Prostate gland (tissue), 2 donors: ENCODE data around the gene P3H2. TPM values are rescaled to one million over a fixed set of nuclear protein-coding genes. Genes with fewer than 3 reads are reported as not detected.

ENCODE experiments used
- DNase-seq: peaks from one replicate; pipeline ENCODE4 v3.0.0-alpha.2; 2019; ENCODE audit warnings: low spot score
- H3K27ac ChIP-seq, 2 donors: fragments of 200-600 bp; sonication (generic); 2 replicates each; pipeline ENCODE4 v1.5.1; 2017 to 2019
- H3K27me3 ChIP-seq: fragments of 200-600 bp; sonication (generic); replicated peaks from 2 replicates; pipeline ENCODE4 v1.5.1; 2019; ENCODE audit not compliant: insufficient read depth
- H3K36me3 ChIP-seq, 2 donors: fragments of 200-600 bp; sonication (generic); 1 replicate in 1 of 2; 2 replicates in 1 of 2; pipeline versions ENCODE4 v1.5.1 to v1.8.1; 2017 to 2019
- H3K4me1 ChIP-seq: fragments of 200-600 bp; sonication (generic); replicated peaks from 2 replicates; pipeline ENCODE4 v1.5.1; 2019
- H3K4me3 ChIP-seq, 2 donors: fragments of 200-600 bp; sonication (generic); 2 replicates each; pipeline ENCODE4 v1.5.1; 2017 to 2019
- H3K9me3 ChIP-seq: fragments of 200-600 bp; sonication (generic); 2 replicates; pipeline ENCODE4 v1.5.1; 2017
- POLR2A ChIP-seq: fragments of 450-650 bp; IDR thresholded peaks from one replicate; pipeline ENCODE4 v1.6.1; 2016; ENCODE audit warnings: antibody characterized with exemption, mild to moderate bottlenecking
- POLR2AphosphoS5 ChIP-seq: sonication (generic); formaldehyde crosslinking; IDR thresholded peaks from one replicate; pipeline ENCODE4 v1.6.1; 2017; ENCODE audit warnings: antibody characterized with exemption
- WGBS: methylation state at CpG from one replicate; pipeline ENCODE4 v1.1.5; 2018; 5-methylcytosine and 5-hydroxymethylcytosine counted together
- intact Hi-C: fragments of 100-400 bp; cut with DNase I; formaldehyde crosslinking; loops from one replicate; pipeline ENCODE4 v1.14.2; 2022
- total RNA-seq, 2 donors: library from RNA; depleted of rRNA; stranded (reverse); fragments of >200 nt; gene quantifications; one replicate each; pipeline ENCODE4 v1.1.0, GENCODE V29; 2016
- TF ChIP-seq, protein P1 (sequence below), 4 experiments: fragments of 200-600 bp in 2 of 4; fragments of 450-650 bp in 2 of 4; sonication (generic) in 2 of 4; IDR thresholded peaks; 1 replicate in 3 of 4; 2 replicates in 1 of 4; pipeline ENCODE4 v1.5.1; 2016 to 2019; ENCODE audit warnings: antibody characterized with exemption in 4 of 4, mild to moderate bottlenecking in 2 of 4, moderate library complexity in 2 of 4

Gene P3H2
- total RNA-seq, 2 donors from 2014 or later = 20.6 to 82.8 TPM

DNA sequence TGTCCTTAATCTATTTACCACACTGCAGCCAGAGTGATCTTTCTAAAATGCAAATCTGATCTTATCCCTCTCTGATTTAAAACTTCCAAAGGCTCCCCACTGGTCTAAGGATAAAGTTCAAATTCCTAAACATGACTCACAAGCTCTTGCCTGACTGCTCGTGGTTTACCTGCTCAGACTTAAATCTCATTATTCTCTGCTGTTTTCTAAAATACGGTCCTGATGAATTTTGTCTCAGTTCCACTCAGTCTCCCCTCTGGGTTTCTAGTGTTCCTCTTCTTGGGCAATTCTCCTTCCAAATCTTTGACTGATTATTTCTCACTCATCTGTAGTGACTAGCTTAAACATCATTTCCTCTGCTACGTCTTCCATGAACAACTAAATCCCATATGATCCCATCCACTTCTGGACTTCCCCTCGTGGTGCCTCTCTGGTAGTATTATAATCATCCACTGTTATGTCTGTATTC lies 108.3 kb downstream of the P3H2 start:
- no peaks in the 10 kb centered on the region for H3K27me3 ChIP-seq
- WGBS = 36% methylated on average over 4 of the region's 4 CpGs
- peaks cover 6% of the 10 kb centered on the region for H3K4me1 ChIP-seq
- H3K9me3 ChIP-seq = no peaks in the 10 kb centered on the region
- TF ChIP-seq POLR2AphosphoS5 (no peak), POLR2A (no peak)
- TF ChIP-seq, protein P1, sequence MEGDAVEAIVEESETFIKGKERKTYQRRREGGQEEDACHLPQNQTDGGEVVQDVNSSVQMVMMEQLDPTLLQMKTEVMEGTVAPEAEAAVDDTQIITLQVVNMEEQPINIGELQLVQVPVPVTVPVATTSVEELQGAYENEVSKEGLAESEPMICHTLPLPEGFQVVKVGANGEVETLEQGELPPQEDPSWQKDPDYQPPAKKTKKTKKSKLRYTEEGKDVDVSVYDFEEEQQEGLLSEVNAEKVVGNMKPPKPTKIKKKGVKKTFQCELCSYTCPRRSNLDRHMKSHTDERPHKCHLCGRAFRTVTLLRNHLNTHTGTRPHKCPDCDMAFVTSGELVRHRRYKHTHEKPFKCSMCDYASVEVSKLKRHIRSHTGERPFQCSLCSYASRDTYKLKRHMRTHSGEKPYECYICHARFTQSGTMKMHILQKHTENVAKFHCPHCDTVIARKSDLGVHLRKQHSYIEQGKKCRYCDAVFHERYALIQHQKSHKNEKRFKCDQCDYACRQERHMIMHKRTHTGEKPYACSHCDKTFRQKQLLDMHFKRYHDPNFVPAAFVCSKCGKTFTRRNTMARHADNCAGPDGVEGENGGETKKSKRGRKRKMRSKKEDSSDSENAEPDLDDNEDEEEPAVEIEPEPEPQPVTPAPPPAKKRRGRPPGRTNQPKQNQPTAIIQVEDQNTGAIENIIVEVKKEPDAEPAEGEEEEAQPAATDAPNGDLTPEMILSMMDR (IDR thresholded peaks at IDR 0.05) = no peak
- H3K27ac ChIP-seq = peak overlapping the region; percentile 35 to 51
- intact Hi-C loops = loop anchor here (10.0 kb wide), 1 partner anchor 48 kb away; no protein-coding TSS in a partner anchor
- DNase-seq = no peak
- no peaks in the 10 kb centered on the region for H3K36me3 ChIP-seq
- H3K4me3 ChIP-seq = no peak overlapping the region

GRCh38 chr3:190010486-190010885 lies 110.2 kb downstream of the P3H2 start:
- Histone ChIP-seq H3K27ac (no peak overlapping the region), H3K4me1 (peaks cover 6% of the 10 kb centered on the region), H3K4me3 (no peak overlapping the region), H3K27me3 (no peaks in the 10 kb centered on the region), H3K9me3 (no peaks in the 10 kb centered on the region), H3K36me3 (no peaks in the 10 kb centered on the region)
- WGBS = 67% methylated on average over 2 of the region's 2 CpGs
- intact Hi-C loops = loop anchor here (10.0 kb wide), 1 partner anchor 46 kb away; no protein-coding TSS in a partner anchor
- DNase-seq = no peak
- no peak for TF ChIP-seq POLR2AphosphoS5
- no peak for TF ChIP-seq POLR2A
- TF ChIP-seq, protein P1 (IDR thresholded peaks at IDR 0.05) = no peak

DNA sequence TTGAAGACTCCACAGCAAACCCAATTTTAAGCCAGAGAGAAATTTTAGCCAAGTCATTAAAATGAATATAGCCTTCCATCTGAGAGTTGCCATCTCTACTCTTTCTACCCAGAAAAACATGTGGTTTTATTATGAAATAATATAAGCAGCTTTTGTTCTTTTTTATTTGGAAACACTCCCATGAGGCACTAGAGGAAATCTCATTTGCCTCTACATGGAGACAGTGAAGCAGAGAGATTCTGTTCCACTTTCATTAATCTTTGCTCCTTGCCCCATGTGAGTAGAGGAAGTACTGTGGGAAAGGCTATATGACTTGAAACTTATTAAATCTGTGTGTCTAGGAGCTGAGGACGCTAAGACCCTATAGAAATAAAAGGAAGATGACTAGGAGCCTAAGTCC lies 111.1 kb downstream of the P3H2 start:
- no peak overlapping the region for H3K4me3 ChIP-seq
- 75% methylated on average over 1 of the region's 1 CpG for WGBS
- DNase-seq = no peak
- H3K27ac ChIP-seq = no peak overlapping the region
- no peaks in the 10 kb centered on the region for H3K27me3 ChIP-seq
- intact Hi-C loops = loop anchor here (10.0 kb wide), 1 partner anchor 45 kb away; no protein-coding TSS in a partner anchor
- H3K9me3 ChIP-seq = no peaks in the 10 kb centered on the region
- no peaks in the 10 kb centered on the region for H3K36me3 ChIP-seq
- peaks cover 6% of the 10 kb centered on the region for H3K4me1 ChIP-seq
- TF ChIP-seq POLR2A (no peak), POLR2AphosphoS5 (no peak)
- TF ChIP-seq, protein P1 (IDR thresholded peaks at IDR 0.05) = no peak

- 46% methylated on average over 2 of the region's 2 CpGs for WGBS
- no peak for DNase-seq
- no peaks in the 10 kb centered on the region for H3K9me3 ChIP-seq
- no peak for TF ChIP-seq POLR2A
- TF ChIP-seq, protein P1 (IDR thresholded peaks at IDR 0.05) = no peak
- TF ChIP-seq POLR2AphosphoS5 = no peak
- intact Hi-C loops = no loop called here
- H3K4me3 ChIP-seq = no peak overlapping the region
- H3K27ac ChIP-seq = no peak overlapping the region
- H3K36me3 ChIP-seq = no peaks in the 10 kb centered on the region
- no peaks in the 10 kb centered on the region for H3K27me3 ChIP-seq
- peaks cover 5% of the 10 kb centered on the region for H3K4me1 ChIP-seq
Observed at GRCh38 chr3:190008432-190008831, 112.3 kb downstream of the P3H2 start.

GRCh38 chr3:190005343-190006113 lies 115.2 kb downstream of the P3H2 start:
- DNase-seq = no peak
- Histone ChIP-seq H3K27me3 (no peaks in the 10 kb centered on the region), H3K9me3 (no peaks in the 10 kb centered on the region), H3K4me3 (no peak overlapping the region), H3K4me1 (no peaks in the 10 kb centered on the region), H3K27ac (no peak overlapping the region), H3K36me3 (no peaks in the 10 kb centered on the region)
- 51% methylated on average over 4 of the region's 4 CpGs for WGBS
- intact Hi-C loops = no loop called here
- TF ChIP-seq, protein P1 (IDR thresholded peaks at IDR 0.05) = no peak
- TF ChIP-seq POLR2AphosphoS5 = no peak
- TF ChIP-seq POLR2A = no peak
